Uterus (tissue), 2 donors: ENCODE data around the gene CATSPERE.

Experiments used
- POLR2A ChIP-seq, 2 donors: fragments of 450-650 bp; IDR thresholded peaks; one replicate each; pipeline ENCODE4 v1.6.1; 2016; ENCODE audit warnings: antibody characterized with exemption in 2 of 2, mild to moderate bottlenecking in 1 of 2, moderate library complexity in 1 of 2
- TF ChIP-seq, protein P1 (sequence below), 4 experiments: fragments of 200-600 bp in 2 of 4; fragments of 450-650 bp in 2 of 4; sonication (generic) in 2 of 4; IDR thresholded peaks; one replicate each; pipeline ENCODE4 v1.5.1; 2016 to 2019; ENCODE audit warnings: antibody characterized with exemption in 4 of 4, mild to moderate bottlenecking in 2 of 4, moderate library complexity in 1 of 4

DNA sequence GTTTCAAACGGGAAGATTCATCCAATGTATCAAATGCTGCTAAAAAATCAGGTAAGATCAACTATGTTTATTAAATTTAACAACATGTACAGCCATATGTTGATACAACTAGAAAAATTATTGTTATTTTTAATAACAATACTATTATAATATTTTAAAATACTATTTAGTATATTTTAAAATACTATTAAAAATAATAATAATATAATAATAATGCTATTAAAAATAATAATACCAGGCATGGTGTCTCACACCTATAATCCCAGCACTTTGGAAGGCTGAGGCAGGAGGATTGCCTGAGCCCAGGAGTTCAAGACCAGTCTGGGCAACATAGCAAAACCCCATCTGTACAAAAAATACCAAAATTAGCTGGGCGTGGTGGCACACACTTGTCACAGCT lies 54.6 kb downstream of the CATSPERE start:
- TF ChIP-seq, protein P1, sequence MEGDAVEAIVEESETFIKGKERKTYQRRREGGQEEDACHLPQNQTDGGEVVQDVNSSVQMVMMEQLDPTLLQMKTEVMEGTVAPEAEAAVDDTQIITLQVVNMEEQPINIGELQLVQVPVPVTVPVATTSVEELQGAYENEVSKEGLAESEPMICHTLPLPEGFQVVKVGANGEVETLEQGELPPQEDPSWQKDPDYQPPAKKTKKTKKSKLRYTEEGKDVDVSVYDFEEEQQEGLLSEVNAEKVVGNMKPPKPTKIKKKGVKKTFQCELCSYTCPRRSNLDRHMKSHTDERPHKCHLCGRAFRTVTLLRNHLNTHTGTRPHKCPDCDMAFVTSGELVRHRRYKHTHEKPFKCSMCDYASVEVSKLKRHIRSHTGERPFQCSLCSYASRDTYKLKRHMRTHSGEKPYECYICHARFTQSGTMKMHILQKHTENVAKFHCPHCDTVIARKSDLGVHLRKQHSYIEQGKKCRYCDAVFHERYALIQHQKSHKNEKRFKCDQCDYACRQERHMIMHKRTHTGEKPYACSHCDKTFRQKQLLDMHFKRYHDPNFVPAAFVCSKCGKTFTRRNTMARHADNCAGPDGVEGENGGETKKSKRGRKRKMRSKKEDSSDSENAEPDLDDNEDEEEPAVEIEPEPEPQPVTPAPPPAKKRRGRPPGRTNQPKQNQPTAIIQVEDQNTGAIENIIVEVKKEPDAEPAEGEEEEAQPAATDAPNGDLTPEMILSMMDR (IDR thresholded peaks at IDR 0.05) = no peak
- TF ChIP-seq POLR2A (IDR thresholded peaks at IDR 0.05) = no peak
